Measurements from ENCODE around the gene GADD45B. TPM values are rescaled to one million over a fixed set of nuclear protein-coding genes. Genes with fewer than 3 reads are reported as not detected.

Gene GADD45B
- total and polyA plus RNA-seq, 2 donors (not counting 3 experiments of a cell fraction or from before 2014, with no cell fraction given) = 61.3 to 267 TPM

GRCh38 chr19:2433854-2434253, 42.1 kb upstream of the GADD45B start:
- ChIA-PET POLR2A (no interaction called here), CTCF (interaction anchor here (0.6 kb wide), 1 partner anchor 60 kb away, joined by 3 read pairs; no protein-coding TSS in a partner anchor)
- Histone ChIP-seq H4K20me1 (replicated peaks; ENCODE audit: control insufficient read depth, extremely low read depth, insufficient read depth, low read length) (no peaks in the 10 kb centered on the region), H3K4me1 (ENCODE audit: control insufficient read depth, extremely low read depth, insufficient read depth, low read length) (no peaks in the 10 kb centered on the region), H3K4me3 (replicated peaks in 1 of 3; ENCODE audit: insufficient read depth in 1 of 3, low read depth in 1 of 3, low read length in 3 of 3) (no peak overlapping the region), H3K4me2 (ENCODE audit: insufficient read depth, low read length) (no peak overlapping the region), H3K9ac (replicated peaks; ENCODE audit: extremely low read depth, insufficient read depth, low read length) (no peak overlapping the region), H2AFZ (ENCODE audit: low read depth, low read length) (no peak overlapping the region), H3K9me3 (replicated peaks; ENCODE audit: control insufficient read depth, insufficient read depth, low read length) (no peaks in the 10 kb centered on the region), H3K36me3 (ENCODE audit: control insufficient read depth in 2 of 2, extremely low read depth in 1 of 2, insufficient read depth in 2 of 2, low read length in 2 of 2) (peaks cover 7 to 39% of the 10 kb centered on the region in 2 experiments), H3K27me3 (ENCODE audit: control insufficient read depth in 2 of 2, insufficient read depth in 2 of 2, low read length in 2 of 2) (no peaks in the 10 kb centered on the region), H3K79me2 (ENCODE audit: control insufficient read depth, insufficient read depth, low read length) (peaks cover 7% of the 10 kb centered on the region), H3K9me1 (replicated peaks; ENCODE audit: control insufficient read depth, extremely low read depth, insufficient read depth, low read length) (no peaks in the 10 kb centered on the region), H3K27ac (ENCODE audit: insufficient read depth, low read depth, low read length) (no peak overlapping the region)
- BruUV-seq (replicated peaks) = no TSS peak
- intact Hi-C loops (cut with micrococcal nuclease) = no loop called here
- dilution Hi-C loops (cut with MboI; ENCODE audit: extremely low pct_ligation_motif_present, low sequenced_read_pairs) = no loop called here
- DNase-seq (ENCODE audit: low read depth, low spot score) = no peak
- no peak for FAIRE-seq
- TF ChIP-seq POLR2A (IDR thresholded peaks at IDR 0.05; ENCODE audit: low read depth, low read length) (no peak), MYC (IDR thresholded peaks at IDR 0.05; ENCODE audit: low read depth, low read length) (no peak), GATA2 (IDR thresholded peaks at IDR 0.05; ENCODE audit: insufficient read depth, insufficient read length, low read depth, low read length) (no peak), CTCF (IDR thresholded peaks at IDR 0.05; ENCODE audit: extremely low read depth in 1 of 2, insufficient read depth in 1 of 2, low read depth in 1 of 2, low read length in 2 of 2) (no peak), JUN (IDR thresholded peaks at IDR 0.05; ENCODE audit: borderline replicate concordance, insufficient read depth, insufficient read length, low read depth) (no peak), MAX (IDR thresholded peaks at IDR 0.05; ENCODE audit: insufficient read depth, insufficient read length) (no peak), POLR2AphosphoS5 (IDR thresholded peaks at IDR 0.05; ENCODE audit: insufficient read depth, low read depth, low read length) (no peak), EZH2 (IDR thresholded peaks at IDR 0.05; ENCODE audit: borderline replicate concordance, low read depth, low read length, severe bottlenecking) (no peak), FOS (IDR thresholded peaks at IDR 0.05; ENCODE audit: borderline replicate concordance, insufficient read depth, low read length) (no peak)

All from endothelial cell of umbilical vein (primary cell).